HG03025 (cell line): ENCODE results near the gene PLEKHD1.

Source experiments
- ATAC-seq: cut with Tn5 transposase; IDR thresholded peaks from one replicate; pipeline ENCODE4 v1.9.1; 2021; ENCODE audit warnings: mild to moderate bottlenecking, moderate library complexity; ENCODE audit not compliant: unreplicated experiment, low FRiP score

The PLEKHD1 gene

GRCh38 chr14:69574263-69574953 lies 89.9 kb downstream of the PLEKHD1 start, which contains the start of gene CCDC177:
Gene CCDC177 (minus strand): TSS chr14:69574871. CDS start chr14:69573622, 1,249 bp downstream.
- ATAC-seq, result no peak

- no peak for ATAC-seq
Measured at GRCh38 chr14:69574954-69575295, 90.4 kb downstream of the PLEKHD1 start.

- ATAC-seq, result no peak
Measured at GRCh38 chr14:69579476-69579875, 94.9 kb downstream of the PLEKHD1 start.

- ATAC-seq, result no peak
Measured at GRCh38 chr14:69580009-69580577, 95.6 kb downstream of the PLEKHD1 start.
